Nephron progenitor cell (in vitro differentiated cells): ENCODE measurements around the gene ZNF281.
A peak's percentile ranks its signal among the peaks of the same experiment; 100 is the strongest.

Experiments used
- DNase-seq: peaks from one replicate; pipeline ENCODE4 v3.0.0; 2021
- H3K27ac Mint-ChIP-seq: 2 replicates; pipeline ENCODE4 v1.8.0; 2021; ENCODE audit warnings: mild to moderate bottlenecking, moderate library complexity, mixed read lengths
- H3K27me3 Mint-ChIP-seq: 2 replicates; pipeline ENCODE4 v1.8.0; 2021; ENCODE audit warnings: mild to moderate bottlenecking, low read depth, mixed read lengths; ENCODE audit not compliant: poor library complexity
- H3K36me3 Mint-ChIP-seq: 2 replicates; pipeline ENCODE4 v1.8.0; 2021; ENCODE audit warnings: low read depth, mixed read lengths
- H3K4me1 Mint-ChIP-seq: 2 replicates; pipeline ENCODE4 v1.8.0; 2021; ENCODE audit warnings: mixed read lengths
- H3K4me3 Mint-ChIP-seq: 2 replicates; pipeline ENCODE4 v1.8.0; 2021; ENCODE audit warnings: mild to moderate bottlenecking, moderate library complexity, mixed read lengths
- H3K9me3 Mint-ChIP-seq: 2 replicates; pipeline ENCODE4 v1.8.0; 2021; ENCODE audit warnings: mild to moderate bottlenecking, moderate library complexity, mixed read lengths
- TF ChIP-seq, protein P1 (sequence below): fragments of 200-600 bp; sonication (generic); IDR thresholded peaks from 2 replicates; pipeline ENCODE4 v1.5.0; 2021; ENCODE audit warnings: antibody characterized with exemption

ZNF281 gene

DNA sequence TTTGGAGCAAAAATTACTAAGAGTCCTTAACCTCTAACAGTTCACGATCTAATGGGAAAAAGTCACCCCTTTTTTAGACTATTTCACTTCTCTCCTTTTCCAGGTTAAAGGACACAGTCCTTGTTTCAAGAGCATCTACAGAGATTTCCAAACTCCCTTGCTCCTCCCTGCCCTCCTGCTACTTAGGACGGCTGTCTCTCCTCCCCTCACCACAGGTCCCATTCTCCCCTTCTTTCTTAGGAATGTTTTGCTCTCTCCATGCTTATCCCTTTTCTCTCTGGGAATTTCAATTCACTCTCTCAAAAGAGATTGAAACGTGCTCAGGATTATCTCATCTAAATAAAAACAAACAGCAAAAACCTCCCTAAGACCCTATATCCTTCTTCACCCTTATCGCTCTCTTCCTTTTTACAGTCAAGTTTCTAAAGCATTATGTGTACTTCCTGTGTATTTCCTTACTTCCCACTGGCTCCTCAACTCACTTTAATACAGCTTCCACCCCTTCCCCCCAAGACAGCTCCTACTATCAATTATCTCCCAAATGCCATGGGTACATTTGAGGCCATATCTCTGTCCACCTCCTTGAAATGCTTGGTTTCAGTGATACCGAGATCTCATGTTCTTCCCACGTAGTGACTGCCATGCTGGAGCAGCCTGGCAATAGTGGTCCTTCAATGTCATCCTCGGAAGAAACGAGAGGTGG lies 43.2 kb upstream of the ZNF281 start:
- peaks cover 1% of the 10 kb centered on the region for H3K36me3 Mint-ChIP-seq
- H3K27ac Mint-ChIP-seq, result peak overlapping the region; percentile 74
- no peaks in the 10 kb centered on the region for H3K27me3 Mint-ChIP-seq
- H3K4me1 Mint-ChIP-seq, result peaks cover 27% of the 10 kb centered on the region
- no peak for DNase-seq
- H3K4me3 Mint-ChIP-seq, result peak overlapping the region; percentile 46
- no peaks in the 10 kb centered on the region for H3K9me3 Mint-ChIP-seq
- TF ChIP-seq, protein P1, sequence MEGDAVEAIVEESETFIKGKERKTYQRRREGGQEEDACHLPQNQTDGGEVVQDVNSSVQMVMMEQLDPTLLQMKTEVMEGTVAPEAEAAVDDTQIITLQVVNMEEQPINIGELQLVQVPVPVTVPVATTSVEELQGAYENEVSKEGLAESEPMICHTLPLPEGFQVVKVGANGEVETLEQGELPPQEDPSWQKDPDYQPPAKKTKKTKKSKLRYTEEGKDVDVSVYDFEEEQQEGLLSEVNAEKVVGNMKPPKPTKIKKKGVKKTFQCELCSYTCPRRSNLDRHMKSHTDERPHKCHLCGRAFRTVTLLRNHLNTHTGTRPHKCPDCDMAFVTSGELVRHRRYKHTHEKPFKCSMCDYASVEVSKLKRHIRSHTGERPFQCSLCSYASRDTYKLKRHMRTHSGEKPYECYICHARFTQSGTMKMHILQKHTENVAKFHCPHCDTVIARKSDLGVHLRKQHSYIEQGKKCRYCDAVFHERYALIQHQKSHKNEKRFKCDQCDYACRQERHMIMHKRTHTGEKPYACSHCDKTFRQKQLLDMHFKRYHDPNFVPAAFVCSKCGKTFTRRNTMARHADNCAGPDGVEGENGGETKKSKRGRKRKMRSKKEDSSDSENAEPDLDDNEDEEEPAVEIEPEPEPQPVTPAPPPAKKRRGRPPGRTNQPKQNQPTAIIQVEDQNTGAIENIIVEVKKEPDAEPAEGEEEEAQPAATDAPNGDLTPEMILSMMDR, result no peak

DNA sequence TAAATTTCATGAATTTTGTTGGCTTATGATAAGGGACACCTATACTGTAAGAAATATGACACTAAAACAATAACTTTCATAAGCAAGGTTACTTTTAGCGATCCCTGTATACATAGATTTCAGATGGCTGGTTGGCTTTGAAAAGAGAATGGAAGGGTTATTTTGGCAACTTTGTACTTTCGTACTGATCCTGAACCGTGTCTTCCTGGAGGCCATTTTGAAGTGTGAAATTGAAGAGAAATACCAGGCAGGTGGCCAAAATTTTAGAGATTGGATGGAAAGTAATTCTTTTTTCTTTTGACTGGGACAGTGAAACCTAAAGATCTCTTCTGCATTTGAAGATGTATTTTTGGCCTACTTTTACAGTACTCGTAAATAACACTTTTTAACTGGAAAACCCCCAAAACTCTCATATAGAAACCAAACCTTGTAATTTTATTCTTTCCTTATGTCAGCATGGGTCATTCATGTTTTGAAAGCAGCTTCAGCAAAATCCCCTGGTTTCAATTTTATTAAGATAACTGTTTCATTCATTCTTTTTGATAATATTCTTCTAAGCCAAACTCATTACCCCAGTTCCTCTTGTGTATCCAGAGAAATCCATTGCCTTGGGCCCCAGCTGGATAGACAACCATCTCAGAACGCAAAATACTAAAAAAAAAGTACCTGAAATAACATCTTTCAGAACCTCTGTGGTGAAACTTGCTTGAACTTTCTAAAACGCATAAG lies 38.4 kb upstream of the ZNF281 start:
- peaks cover 6% of the 10 kb centered on the region for H3K4me1 Mint-ChIP-seq
- H3K9me3 Mint-ChIP-seq, result peaks cover 8% of the 10 kb centered on the region
- no peak overlapping the region for H3K4me3 Mint-ChIP-seq
- no peak overlapping the region for H3K27ac Mint-ChIP-seq
- H3K27me3 Mint-ChIP-seq, result no peaks in the 10 kb centered on the region
- peaks cover 14% of the 10 kb centered on the region for H3K36me3 Mint-ChIP-seq
- no peak for DNase-seq
- TF ChIP-seq, protein P1, result no peak

DNA sequence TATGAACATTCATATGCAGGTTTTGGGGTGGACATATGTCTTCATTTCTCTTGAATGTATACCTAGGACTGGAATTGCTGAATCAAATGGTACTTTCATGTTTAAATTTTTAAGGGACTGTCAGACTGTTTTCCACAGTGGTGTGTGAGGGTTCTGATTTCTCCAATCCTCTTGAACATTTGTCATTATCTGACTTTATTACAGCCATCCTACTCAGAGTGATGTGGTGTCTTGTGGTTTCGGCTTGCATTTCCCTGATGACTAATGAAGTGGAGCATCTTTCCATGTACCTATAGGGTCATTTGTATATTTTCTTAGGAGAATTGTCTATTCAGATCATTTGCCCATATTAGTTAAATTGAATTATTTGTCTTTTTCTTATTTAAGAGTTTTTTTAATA lies 35.4 kb upstream of the ZNF281 start:
- no peak for DNase-seq
- peaks cover 8% of the 10 kb centered on the region for H3K9me3 Mint-ChIP-seq
- H3K27me3 Mint-ChIP-seq, result no peaks in the 10 kb centered on the region
- H3K4me3 Mint-ChIP-seq, result no peak overlapping the region
- no peaks in the 10 kb centered on the region for H3K4me1 Mint-ChIP-seq
- H3K27ac Mint-ChIP-seq, result no peak overlapping the region
- TF ChIP-seq, protein P1, result no peak
- H3K36me3 Mint-ChIP-seq, result peaks cover 14% of the 10 kb centered on the region

DNA sequence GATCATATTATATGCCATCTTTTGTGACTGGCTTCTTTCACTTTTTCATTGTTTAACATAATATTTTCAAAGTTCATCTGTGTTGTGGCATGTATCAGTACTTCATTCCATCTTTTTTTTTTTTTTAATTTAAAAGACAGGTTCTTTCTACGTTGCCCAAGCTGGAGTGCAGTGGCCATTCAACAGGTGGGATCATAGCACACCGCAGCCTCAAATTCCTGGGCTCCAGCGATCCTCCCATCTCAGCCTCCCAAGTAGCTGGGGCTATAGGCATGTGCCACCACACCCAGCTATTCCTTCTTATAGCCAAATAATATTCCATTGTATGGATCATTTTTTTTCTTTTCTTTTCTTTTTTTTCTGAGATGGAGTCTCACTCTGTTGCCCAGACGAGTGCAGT lies 34.6 kb upstream of the ZNF281 start:
- no peaks in the 10 kb centered on the region for H3K4me1 Mint-ChIP-seq
- H3K4me3 Mint-ChIP-seq, result no peak overlapping the region
- TF ChIP-seq, protein P1, result no peak
- no peak for DNase-seq
- H3K27me3 Mint-ChIP-seq, result no peaks in the 10 kb centered on the region
- no peak overlapping the region for H3K27ac Mint-ChIP-seq
- H3K9me3 Mint-ChIP-seq, result peaks cover 8% of the 10 kb centered on the region
- peaks cover 14% of the 10 kb centered on the region for H3K36me3 Mint-ChIP-seq

- Mint-ChIP-seq H3K27me3 (no peaks in the 10 kb centered on the region), H3K4me1 (no peaks in the 10 kb centered on the region), H3K4me3 (no peak overlapping the region), H3K27ac (no peak overlapping the region), H3K9me3 (peaks cover 8% of the 10 kb centered on the region), H3K36me3 (peaks cover 14% of the 10 kb centered on the region)
- no peak for DNase-seq
- TF ChIP-seq, protein P1, result no peak
Measured at GRCh38 chr1:200443860-200444259, 34.0 kb upstream of the ZNF281 start.
